Mammary epithelial cell (primary cell): ENCODE data around the gene RPRD1B.

Experiments
- CTCF ChIP-seq, 2 donors: IDR thresholded peaks in 1 of 2; conservative IDR thresholded peaks in 1 of 2; 2 replicates each; pipeline ENCODE4 v1.5.1; 2011 to 2012; ENCODE audit warnings: inconsistent platforms in 2 of 2, low read length in 2 of 2, mild to moderate bottlenecking in 2 of 2, control low read depth in 1 of 2, low read depth in 1 of 2; ENCODE audit not compliant: insufficient read depth in 1 of 2; ENCODE audit errors: extremely low read depth in 1 of 2
- EZH2 ChIP-seq: IDR thresholded peaks from 2 replicates; pipeline ENCODE4 v1.6.1; 2012; ENCODE audit warnings: low read length, inconsistent platforms, borderline replicate concordance

DNA sequence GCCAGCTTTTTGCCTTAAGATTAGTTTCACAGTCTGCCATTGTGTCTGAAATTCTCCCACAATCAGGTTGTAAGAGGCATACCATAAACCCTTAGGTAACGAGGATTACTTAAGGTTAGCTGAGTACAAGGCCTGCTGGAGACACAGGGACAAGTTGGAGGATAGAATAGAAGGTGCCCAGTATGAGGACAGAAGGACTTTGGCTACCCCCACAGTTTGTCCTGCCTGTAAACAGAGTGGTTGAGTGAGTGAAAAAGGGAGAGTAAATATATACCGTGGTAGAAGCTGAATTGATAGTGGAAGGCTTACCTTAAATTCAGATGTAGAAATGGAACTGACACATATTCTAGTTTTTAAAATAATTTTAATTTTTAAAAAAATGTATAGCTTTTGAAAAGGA, 19.3 kb downstream of the RPRD1B start:
- TF ChIP-seq CTCF (conservative IDR thresholded peaks at IDR 0.05 in 1 of 2, IDR thresholded peaks at IDR 0.05 in 1 of 2; ENCODE audit: extremely low read depth in 1 of 2, insufficient read depth in 1 of 2, low read depth in 1 of 2, low read length in 2 of 2) (no peak), EZH2 (no peak)
